K562 (cell line): ENCODE measurements around the gene TXNRD1. TPM values are rescaled to one million over a fixed set of nuclear protein-coding genes. Genes with fewer than 3 reads are reported as not detected.

ENCODE experiments used
- ATAC-seq: fragments of 200-7000 bp; cut with Tn5 transposase; 3 replicates; pipeline ENCODE4 v1.9.1; 2020; ENCODE audit warnings: moderate library complexity
- BruUV-seq: library from RNA; stranded (reverse); fragments of 400-500 nt; replicated peaks from 2 replicates; lab custom pipeline; 2021; lab: Mats Ljungman, UMichigan
- CTCF ChIA-PET: fragments of 300-600 bp; formaldehyde crosslinking; extraction: SDS; loops from one replicate; lab custom pipeline; 2021; ENCODE audit warnings: low intra/inter-chr PET ratio; lab: Yijun Ruan, JAX
- POLR2A ChIA-PET: fragments of 300-600, 350-650 bp; sonication (Branson Sonifier 250); formaldehyde crosslinking; extraction: SDS; loops from one replicate; lab custom pipeline; 2021; ENCODE audit warnings: antibody characterized with exemption, inconsistent platforms; lab: Yijun Ruan, JAX
- DNase-seq, 4 experiments: peaks; one replicate each; pipeline versions ENCODE4 v3.0.0 to v3.0.0-alpha.2; 2011 to 2018; ENCODE audit warnings: low spot score in 3 of 4, mixed read lengths in 3 of 4; ENCODE audit errors: extremely low read depth in 1 of 4
- FAIRE-seq: peaks from 2 replicates; lab custom pipeline; 2011; peaks lifted over from hg19 to GRCh38; lab: Jason Lieb, UNC
- H2AFZ ChIP-seq: 2 replicates; pipeline ENCODE4 v1.6.0; 2011; ENCODE audit warnings: low read depth, low read length, control low read depth, inconsistent platforms
- H3K27ac ChIP-seq: fragments of 200-600 bp; 3 replicates; pipeline ENCODE4 v1.8.0; 2011; ENCODE audit warnings: low read depth, mild to moderate bottlenecking, control low read depth, inconsistent platforms, low read length, moderate library complexity, mixed read lengths; ENCODE audit errors: extremely low read depth
- H3K27me3 ChIP-seq, 2 experiments: fragments of 300-600 bp in 1 of 2; 2 replicates in 1 of 2; 3 replicates in 1 of 2; pipeline versions ENCODE4 v1.6.0 to v1.8.0; 2011; ENCODE audit warnings: inconsistent platforms in 2 of 2, low read length in 2 of 2, mild to moderate bottlenecking in 1 of 2, mixed read lengths in 1 of 2, moderate library complexity in 1 of 2; ENCODE audit not compliant: control insufficient read depth in 2 of 2, insufficient read depth in 2 of 2
- H3K36me3 ChIP-seq: fragments of 300-600 bp; 3 replicates; pipeline ENCODE4 v1.8.0; 2011; ENCODE audit warnings: mild to moderate bottlenecking, low read length, inconsistent platforms; ENCODE audit not compliant: control insufficient read depth, insufficient read depth
- H3K4me1 ChIP-seq, 2 experiments: fragments of 200-600 bp in 1 of 2; replicated peaks in 1 of 2; 2 replicates in 1 of 2; 3 replicates in 1 of 2; pipeline versions ENCODE4 v1.5.1 to v1.8.0; 2011; ENCODE audit warnings: inconsistent platforms in 2 of 2, low read length in 2 of 2, mild to moderate bottlenecking in 1 of 2, mixed read lengths in 1 of 2, moderate library complexity in 1 of 2; ENCODE audit not compliant: control insufficient read depth in 2 of 2, insufficient read depth in 2 of 2
- H3K4me2 ChIP-seq: 2 replicates; pipeline ENCODE4 v1.6.1; 2011; ENCODE audit warnings: low read length, control low read depth, inconsistent platforms, mixed read lengths; ENCODE audit not compliant: insufficient read depth
- H3K4me3 ChIP-seq: fragments of 200-600 bp; sonication (generic), shearing (Covaris generic); 2 replicates; pipeline ENCODE4 v1.5.1; 2016; ENCODE audit warnings: control low read depth, inconsistent platforms
- H3K79me2 ChIP-seq: fragments of 200-600 bp; 3 replicates; pipeline ENCODE4 v1.8.0; 2011; ENCODE audit warnings: low read length, inconsistent platforms; ENCODE audit not compliant: control insufficient read depth, insufficient read depth
- H3K9ac ChIP-seq, 2 experiments: 2 replicates each; pipeline versions ENCODE4 v1.6.0 to v1.6.1; 2011; ENCODE audit warnings: low read depth in 2 of 2, low read length in 2 of 2, control low read depth in 1 of 2, inconsistent platforms in 1 of 2, mild to moderate bottlenecking in 1 of 2, mixed read lengths in 1 of 2; ENCODE audit not compliant: insufficient read depth in 1 of 2
- H3K9me1 ChIP-seq: one replicate; pipeline ENCODE4 v1.6.0; 2011; ENCODE audit warnings: inconsistent platforms, mild to moderate bottlenecking, low read length, moderate library complexity; ENCODE audit not compliant: control insufficient read depth, insufficient read depth
- H3K9me3 ChIP-seq: replicated peaks from 2 replicates; pipeline ENCODE4 v1.5.1; 2011; ENCODE audit warnings: low read depth, low read length, inconsistent platforms; ENCODE audit not compliant: control insufficient read depth, insufficient read depth
- H4K20me1 ChIP-seq: replicated peaks from 2 replicates; pipeline ENCODE4 v1.6.1; 2011; ENCODE audit warnings: low read length, inconsistent platforms, mixed read lengths; ENCODE audit not compliant: control insufficient read depth, insufficient read depth
- ZBTB33 ChIP-seq: sonication (generic); formaldehyde crosslinking; IDR thresholded peaks from 2 replicates; pipeline ENCODE4 v1.8.1; 2023; ENCODE audit warnings: mild to moderate bottlenecking, missing genetic modification reagents
- WGBS: fragments of 100-300 bp; shearing (Covaris generic); methylation state at CpG from one replicate; pipeline ENCODE4 v1.1.6; 2016; ENCODE audit warnings: low coverage, mixed read lengths; ENCODE audit not compliant: insufficient coverage; ENCODE audit errors: missing lambda C conversion rate; 5-methylcytosine and 5-hydroxymethylcytosine counted together
- in situ Hi-C: fragments of 300-500 bp; cut with MboI; formaldehyde crosslinking; loops from 4 replicates; pipeline ENCODE4 v1.15.0; 2018; ENCODE audit warnings: inconsistent platforms, mixed read lengths
- intact Hi-C: fragments of 100-400 bp; cut with micrococcal nuclease; formaldehyde crosslinking; loops from 2 replicates; pipeline ENCODE4 v1.14.2; 2022
- polyA plus RNA-seq, 8 experiments: library from polyadenylated mRNA; depleted of rRNA in 4 of 8; stranded (reverse) in 5 of 8; unstranded in 3 of 8; fragments of >200 nt; fragmentation: Nextera tagmentation in 2 of 8; fragmentation: Illumina TruSeq in 1 of 8; extraction: Ambion mirVana in 2 of 8; extraction: Trizol in 1 of 8; gene quantifications; 2 replicates each; pipeline versions ENCODE4 v1.2.1 to v1.2.3, GENCODE V29; 2011 to 2014; ENCODE audit warnings: inconsistent platforms in 1 of 8, missing spikeins in 1 of 8
- total RNA-seq, 7 experiments: library from RNA; depleted of rRNA in 6 of 7; stranded (reverse); fragments of >200 nt in 6 of 7; fragmentation: Illumina TruSeq in 2 of 7; extraction: Trizol in 2 of 7; gene quantifications; 2 replicates each; pipeline versions ENCODE4 v1.2.1 to v1.2.3, GENCODE V29; 2011 to 2021; ENCODE audit warnings: low replicate concordance in 1 of 7
- TF ChIP-seq, protein P1 (sequence below): fragments of 250-450 bp; sonication (Bioruptor Pico); IDR thresholded peaks from 2 replicates; pipeline ENCODE4 v1.9.0; 2021; ENCODE audit warnings: mild to moderate bottlenecking

The TXNRD1 gene
- total and polyA plus RNA-seq, 9 of the 15 experiments (the other 6 are each of a cell fraction or from before 2014, with no cell fraction given), result 107 to 189 (median 146) TPM

DNA sequence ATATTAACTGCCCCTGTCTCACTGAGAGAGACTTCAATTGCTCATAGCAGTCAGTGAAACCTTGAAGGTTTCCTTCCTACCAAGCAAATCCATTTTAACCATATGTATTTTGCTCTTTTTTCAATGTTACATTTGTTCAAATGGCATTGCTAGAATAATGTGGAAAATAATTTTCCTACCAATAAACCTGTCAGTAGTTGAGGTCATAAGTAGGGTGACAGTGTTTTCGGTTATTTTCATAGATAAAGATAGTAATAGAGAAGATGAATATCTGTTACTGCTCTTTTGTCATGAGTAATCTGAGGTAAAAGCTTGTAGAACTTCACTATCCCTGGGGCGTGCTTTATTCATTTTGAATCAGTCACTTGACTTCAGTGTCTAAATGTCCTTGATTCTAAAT, 120.5 kb downstream of the TXNRD1 start:
- no TSS peak for BruUV-seq
- H4K20me1 ChIP-seq, result no peaks in the 10 kb centered on the region
- H3K27ac ChIP-seq, result no peak overlapping the region
- ChIA-PET POLR2A (no interaction called here), CTCF (no interaction called here)
- ATAC-seq (no peak), DNase-seq (no peak), FAIRE-seq (no peak)
- TF ChIP-seq, protein P1, sequence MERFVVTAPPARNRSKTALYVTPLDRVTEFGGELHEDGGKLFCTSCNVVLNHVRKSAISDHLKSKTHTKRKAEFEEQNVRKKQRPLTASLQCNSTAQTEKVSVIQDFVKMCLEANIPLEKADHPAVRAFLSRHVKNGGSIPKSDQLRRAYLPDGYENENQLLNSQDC (CRISPR knock-in tag), result no peak
- TF ChIP-seq ZBTB33 (CRISPR knock-in tag), result no peak
- in situ Hi-C loops, result no loop called here
- no peaks in the 10 kb centered on the region for H3K27me3 ChIP-seq
- no peak overlapping the region for H2AFZ ChIP-seq
- intact Hi-C loops, result no loop called here
- no peaks in the 10 kb centered on the region for H3K9me3 ChIP-seq
- no peak overlapping the region for H3K4me2 ChIP-seq
- H3K4me3 ChIP-seq, result no peak overlapping the region
- H3K9ac ChIP-seq, result no peak overlapping the region
- H3K36me3 ChIP-seq, result peaks cover 86% of the 10 kb centered on the region
- no peaks in the 10 kb centered on the region for H3K4me1 ChIP-seq
- no peaks in the 10 kb centered on the region for H3K9me1 ChIP-seq
- no peaks in the 10 kb centered on the region; the same call in 2 of the 3 replicates for H3K79me2 ChIP-seq
- 76% methylated on average over 2 of the region's 2 CpGs for WGBS
